Central memory CD8-positive, alpha-beta T cell (primary cell): ENCODE measurements around the gene PARVB.
A peak's percentile ranks its signal among the peaks of the same experiment; 100 is the strongest.
"Not testable (repeated sequence)": the region's sequence is repeated elsewhere in the genome, so short reads cannot be mapped to it uniquely, and the experiment has no call there.

Experiments
- ATAC-seq: fragments of 150-1000 bp; cut with Tn5 transposase; replicated peaks from 2 replicates; pipeline ENCODE4 v1.10.0; 2022; ENCODE audit warnings: mild to moderate bottlenecking, moderate FRiP score, moderate number of reproducible peaks; ENCODE audit not compliant: poor library complexity, severe bottlenecking; ENCODE audit errors: extremely low read depth
- DNase-seq, 2 donors: peaks; one replicate each; pipeline ENCODE4 v3.0.0; 2021; ENCODE audit warnings: low spot score in 2 of 2
- H3K27ac Mint-ChIP-seq: one replicate; pipeline ENCODE4 v1.8.0; 2022; ENCODE audit warnings: low read depth, mild to moderate bottlenecking, moderate library complexity, mixed read lengths
- H3K27me3 Mint-ChIP-seq: one replicate; pipeline ENCODE4 v1.8.0; 2022; ENCODE audit warnings: mixed read lengths
- H3K36me3 Mint-ChIP-seq: one replicate; pipeline ENCODE4 v1.8.0; 2022; ENCODE audit warnings: mild to moderate bottlenecking, moderate library complexity, mixed read lengths; ENCODE audit not compliant: insufficient read depth
- H3K4me1 Mint-ChIP-seq: one replicate; pipeline ENCODE4 v1.8.0; 2022; ENCODE audit warnings: mixed read lengths
- H3K4me3 Mint-ChIP-seq: one replicate; pipeline ENCODE4 v1.8.0; 2022; ENCODE audit warnings: mild to moderate bottlenecking, moderate library complexity, mixed read lengths
- H3K9me3 Mint-ChIP-seq: one replicate; pipeline ENCODE4 v1.8.0; 2022; ENCODE audit warnings: mixed read lengths

Gene PARVB

DNA sequence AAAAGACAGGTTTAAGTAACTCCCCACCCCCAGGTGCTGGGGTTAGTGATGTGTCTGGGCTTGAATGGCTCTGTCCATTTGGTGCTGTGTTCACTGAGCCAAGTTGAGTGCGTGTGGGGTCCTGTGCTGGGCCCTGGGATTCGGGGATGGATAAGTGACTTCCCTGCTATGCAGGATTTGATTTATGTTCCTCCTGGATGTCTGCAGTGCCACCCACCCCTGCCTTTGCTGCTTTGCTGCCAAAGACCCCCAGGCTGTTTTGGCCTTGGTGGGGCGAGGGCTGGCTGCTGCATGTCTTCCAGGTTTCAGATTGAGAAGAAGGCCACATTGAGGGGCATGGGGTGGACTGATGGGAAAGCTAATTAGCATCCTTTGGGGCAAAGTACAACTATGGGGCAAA lies 78.8 kb downstream of the PARVB start:
- Mint-ChIP-seq H3K4me3 (no peak overlapping the region), H3K4me1 (peaks cover 9% of the 10 kb centered on the region), H3K9me3 (no peaks in the 10 kb centered on the region), H3K27ac (no peak overlapping the region), H3K36me3 (peaks cover 2% of the 10 kb centered on the region), H3K27me3 (no peaks in the 10 kb centered on the region)
- DNase-seq (no peak), ATAC-seq (no peak)

- Mint-ChIP-seq H3K27me3 (no peaks in the 10 kb centered on the region), H3K4me3 (no peak overlapping the region), H3K9me3 (no peaks in the 10 kb centered on the region), H3K4me1 (peaks cover 9% of the 10 kb centered on the region), H3K27ac (no peak overlapping the region), H3K36me3 (peaks cover 2% of the 10 kb centered on the region)
- DNase-seq (no peak), ATAC-seq (no peak)
Measured at GRCh38 chr22:44103735-44104480, 79.8 kb downstream of the PARVB start.

- Mint-ChIP-seq H3K36me3 (peaks cover 2% of the 10 kb centered on the region), H3K4me3 (no peak overlapping the region), H3K27me3 (no peaks in the 10 kb centered on the region), H3K4me1 (peaks cover 9% of the 10 kb centered on the region), H3K9me3 (no peaks in the 10 kb centered on the region), H3K27ac (no peak overlapping the region)
- no peak for DNase-seq
- no peak for ATAC-seq
Measured at GRCh38 chr22:44107340-44107739, 83.2 kb downstream of the PARVB start.

GRCh38 chr22:44108076-44108475 lies 84.0 kb downstream of the PARVB start:
- ATAC-seq, result no peak
- Mint-ChIP-seq H3K27ac (no peak overlapping the region), H3K9me3 (no peaks in the 10 kb centered on the region), H3K36me3 (peaks cover 2% of the 10 kb centered on the region), H3K27me3 (no peaks in the 10 kb centered on the region), H3K4me1 (peaks cover 9% of the 10 kb centered on the region), H3K4me3 (no peak overlapping the region)
- DNase-seq, result no peak

DNA sequence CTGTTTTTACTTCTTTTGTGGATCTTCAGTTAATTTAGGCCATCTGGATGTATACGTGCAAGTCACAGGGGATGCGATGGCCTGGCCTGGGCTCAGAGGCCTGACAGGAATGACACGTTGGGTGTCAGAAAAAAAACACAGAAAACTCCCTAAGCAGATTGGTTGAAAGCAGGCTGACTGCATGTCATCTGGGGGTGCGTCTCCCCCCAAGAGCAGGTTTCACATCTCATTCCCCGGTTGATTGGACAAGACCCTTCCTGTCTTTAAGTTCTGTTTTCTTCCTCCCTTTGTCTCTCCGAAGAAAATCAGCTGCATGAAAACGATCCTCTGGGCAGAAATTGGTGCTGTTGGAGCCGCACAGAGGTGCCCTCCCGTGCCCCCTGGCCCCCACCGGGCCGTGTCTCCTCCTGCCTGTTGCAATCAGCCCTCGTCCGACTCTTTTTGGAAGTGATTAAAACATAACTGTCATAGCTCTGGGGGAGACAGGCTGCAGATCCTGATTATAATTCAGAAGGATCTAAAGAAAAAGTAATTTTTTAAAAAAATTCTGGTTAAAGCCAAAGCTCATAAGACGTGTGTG lies 84.8 kb downstream of the PARVB start:
- Mint-ChIP-seq H3K9me3 (no peaks in the 10 kb centered on the region), H3K27ac (no peak overlapping the region), H3K4me3 (no peak overlapping the region), H3K4me1 (peaks cover 9% of the 10 kb centered on the region), H3K36me3 (no peaks in the 10 kb centered on the region), H3K27me3 (no peaks in the 10 kb centered on the region)
- ATAC-seq, result no peak
- DNase-seq, result no peak

- DNase-seq (no peak), ATAC-seq (no peak)
- H3K4me3 Mint-ChIP-seq, result no peak overlapping the region
- H3K4me1 Mint-ChIP-seq, result peaks cover 9% of the 10 kb centered on the region
- no peaks in the 10 kb centered on the region for H3K9me3 Mint-ChIP-seq
- H3K27me3 Mint-ChIP-seq, result no peaks in the 10 kb centered on the region
- no peaks in the 10 kb centered on the region for H3K36me3 Mint-ChIP-seq
- H3K27ac Mint-ChIP-seq, result no peak overlapping the region
Measured at GRCh38 chr22:44109416-44109815, 85.3 kb downstream of the PARVB start.

DNA sequence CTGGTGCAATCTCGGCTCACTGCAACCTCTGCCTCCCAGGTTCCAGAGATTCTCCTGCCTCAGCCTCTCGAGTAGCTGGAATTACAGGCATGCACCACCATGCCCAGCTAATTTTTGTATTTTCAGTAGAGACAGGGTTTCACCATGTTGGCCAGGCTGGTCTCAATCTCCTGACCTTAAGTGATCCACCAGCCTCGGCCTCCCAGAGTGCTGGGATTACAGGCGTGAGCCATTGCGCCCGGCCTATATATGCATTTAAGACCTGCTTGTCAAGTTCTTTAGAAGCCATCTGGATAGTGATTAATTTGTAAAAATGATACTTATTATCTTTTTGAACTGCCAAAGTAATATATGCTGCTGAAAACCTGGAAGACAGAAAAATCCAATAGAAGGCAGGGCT lies 86.6 kb downstream of the PARVB start:
- H3K27ac Mint-ChIP-seq, H3K27me3 Mint-ChIP-seq, H3K36me3 Mint-ChIP-seq, ATAC-seq, H3K9me3 Mint-ChIP-seq, H3K4me1 Mint-ChIP-seq, H3K4me3 Mint-ChIP-seq, DNase-seq: not testable (repeated sequence)

DNA sequence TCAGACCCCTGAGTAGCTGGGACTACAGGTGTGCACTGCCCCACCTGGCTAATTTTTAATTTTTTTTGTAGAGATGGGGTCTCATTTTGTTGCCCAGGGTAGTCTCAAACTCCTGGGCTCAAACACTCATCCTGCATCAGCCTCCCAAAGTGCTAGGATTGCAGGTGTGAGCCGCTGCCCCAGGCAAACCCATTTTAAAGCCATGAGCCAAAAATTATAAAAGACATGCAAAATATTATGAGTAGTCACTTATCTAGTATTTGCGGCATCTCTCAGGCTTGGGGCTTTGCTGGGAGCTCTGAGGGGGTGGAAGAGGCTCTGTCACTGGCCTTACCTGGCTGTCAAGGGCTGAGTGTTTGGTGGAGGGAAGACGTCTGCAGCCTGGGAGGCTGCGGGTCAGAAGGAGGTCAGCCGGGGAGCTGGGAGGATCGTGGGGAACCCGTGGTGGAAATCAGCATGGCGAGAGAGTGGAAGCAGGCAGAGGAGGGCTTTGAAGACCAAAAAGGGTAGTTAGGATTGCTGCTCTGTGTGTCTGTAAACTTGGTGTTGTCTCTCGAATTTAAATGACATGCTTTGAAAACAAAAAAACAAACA lies 87.6 kb downstream of the PARVB start:
- H3K9me3 Mint-ChIP-seq, result no peaks in the 10 kb centered on the region
- peaks cover 14% of the 10 kb centered on the region for H3K4me1 Mint-ChIP-seq
- ATAC-seq, result no peak
- H3K36me3 Mint-ChIP-seq, result no peaks in the 10 kb centered on the region
- H3K27ac Mint-ChIP-seq, result no peak overlapping the region
- no peaks in the 10 kb centered on the region for H3K27me3 Mint-ChIP-seq
- DNase-seq, result no peak
- no peak overlapping the region for H3K4me3 Mint-ChIP-seq

DNA sequence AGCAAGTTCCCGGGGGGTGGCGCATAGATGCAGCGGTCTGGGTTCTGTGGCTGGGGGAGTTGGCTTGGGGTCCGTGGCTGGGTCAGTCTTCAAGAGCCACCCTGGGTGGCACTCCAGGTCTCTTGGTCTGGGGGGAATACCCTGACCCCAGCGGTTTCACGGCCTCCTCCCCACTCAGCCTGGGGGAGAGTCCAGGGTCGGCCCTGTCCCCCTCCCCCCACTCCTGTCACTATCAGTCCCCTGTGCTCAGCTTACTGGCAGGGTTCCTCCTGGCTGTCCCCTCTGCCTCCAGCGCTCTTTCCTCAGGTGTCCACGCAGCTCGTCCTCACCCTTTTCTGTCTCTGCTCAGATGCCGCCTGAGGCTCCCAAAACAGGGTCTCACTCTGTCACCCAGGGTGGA lies 88.1 kb downstream of the PARVB start:
- H3K4me3 Mint-ChIP-seq, result no peak overlapping the region
- no peaks in the 10 kb centered on the region for H3K9me3 Mint-ChIP-seq
- H3K27ac Mint-ChIP-seq, result peak overlapping the region; percentile 74
- DNase-seq (no peak), ATAC-seq (no peak)
- peaks cover 12% of the 10 kb centered on the region for H3K4me1 Mint-ChIP-seq
- no peaks in the 10 kb centered on the region for H3K36me3 Mint-ChIP-seq
- no peaks in the 10 kb centered on the region for H3K27me3 Mint-ChIP-seq

DNA sequence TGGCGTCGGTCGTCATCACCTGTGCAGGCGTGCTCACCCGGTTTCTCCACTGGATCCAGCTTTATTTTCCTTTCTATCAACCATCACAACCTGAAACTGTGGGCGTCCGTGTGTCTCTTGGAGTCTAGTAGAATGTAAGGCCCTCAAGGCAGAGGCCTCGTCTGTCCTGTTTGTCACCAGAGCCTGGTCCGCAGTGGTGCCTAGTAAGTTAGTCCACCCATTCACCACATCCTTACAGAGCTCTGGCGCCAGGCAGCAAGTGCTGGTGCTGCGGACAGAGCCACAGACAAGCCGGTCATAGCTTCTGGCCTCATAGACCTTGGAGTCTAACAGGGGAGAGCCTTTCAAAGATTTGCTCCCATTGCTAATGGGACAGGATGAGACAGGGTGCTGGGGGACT lies 92.2 kb downstream of the PARVB start:
- H3K27ac Mint-ChIP-seq, result no peak overlapping the region
- ATAC-seq (no peak), DNase-seq (no peak)

GRCh38 chr22:44116755-44117684 lies 92.9 kb downstream of the PARVB start:
- no peak overlapping the region for H3K27ac Mint-ChIP-seq
- no peak for ATAC-seq

More for the DNA sequence above, 92.2 kb downstream of the PARVB start:
- no peaks in the 10 kb centered on the region for H3K27me3 Mint-ChIP-seq
- H3K36me3 Mint-ChIP-seq, result no peaks in the 10 kb centered on the region
- H3K9me3 Mint-ChIP-seq, result no peaks in the 10 kb centered on the region
- H3K4me1 Mint-ChIP-seq, result peaks cover 9% of the 10 kb centered on the region
- H3K4me3 Mint-ChIP-seq, result no peak overlapping the region

GRCh38 chr22:44117746-44118145 lies 93.6 kb downstream of the PARVB start:
- Mint-ChIP-seq H3K4me3 (no peak overlapping the region), H3K27ac (no peak overlapping the region), H3K4me1 (peaks cover 9% of the 10 kb centered on the region), H3K27me3 (no peaks in the 10 kb centered on the region), H3K36me3 (peaks cover 2% of the 10 kb centered on the region), H3K9me3 (no peaks in the 10 kb centered on the region)
- no peak for DNase-seq
- ATAC-seq, result no peak

More at GRCh38 chr22:44116755-44117684, 92.9 kb downstream of the PARVB start:
- no peak for DNase-seq
- H3K27me3 Mint-ChIP-seq, result no peaks in the 10 kb centered on the region
- no peaks in the 10 kb centered on the region for H3K9me3 Mint-ChIP-seq
- no peak overlapping the region for H3K4me3 Mint-ChIP-seq
- peaks cover 9% of the 10 kb centered on the region for H3K4me1 Mint-ChIP-seq
- H3K36me3 Mint-ChIP-seq, result no peaks in the 10 kb centered on the region
